Sigmoid colon (tissue), 4 donors: ENCODE measurements around the gene TNS1.

Experiments used
- POLR2A ChIP-seq, 2 donors: fragments of 450-650 bp; IDR thresholded peaks; one replicate each; pipeline ENCODE4 v1.6.1; 2016; ENCODE audit warnings: antibody characterized with exemption in 2 of 2, mild to moderate bottlenecking in 2 of 2, moderate library complexity in 2 of 2
- POLR2AphosphoS5 ChIP-seq, 4 donors: sonication (generic); formaldehyde crosslinking; IDR thresholded peaks; one replicate each; pipeline ENCODE4 v1.6.1; 2017; ENCODE audit warnings: antibody characterized with exemption in 4 of 4
- TF ChIP-seq, protein P1 (sequence below), 4 experiments: fragments of 450-650 bp in 3 of 4; fragments of 200-600 bp in 1 of 4; IDR thresholded peaks; one replicate each; pipeline ENCODE4 v1.5.1; 2016 to 2019; ENCODE audit warnings: antibody characterized with exemption in 4 of 4, mild to moderate bottlenecking in 3 of 4, moderate library complexity in 2 of 4

DNA sequence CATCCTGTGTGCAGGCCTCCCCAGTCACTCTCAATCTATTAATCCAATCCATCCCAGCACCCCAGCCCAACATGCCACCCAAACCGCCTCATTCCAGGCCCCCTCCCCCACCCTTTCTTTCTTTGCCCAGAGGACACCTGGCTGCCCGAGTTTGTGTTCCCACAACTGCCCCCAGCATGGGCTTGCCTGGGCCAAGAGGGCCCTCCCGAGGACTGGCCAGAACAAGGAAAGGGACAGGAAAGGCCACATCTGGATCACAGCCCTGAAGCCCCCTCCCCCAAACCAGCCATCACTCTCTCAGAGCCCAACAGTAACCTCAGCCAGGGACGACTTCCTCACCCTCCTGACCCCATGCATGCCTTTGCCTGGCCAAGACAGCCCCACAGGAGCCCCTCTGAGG, 1.2 kb downstream of the TNS1 start:
- TF ChIP-seq, protein P1, sequence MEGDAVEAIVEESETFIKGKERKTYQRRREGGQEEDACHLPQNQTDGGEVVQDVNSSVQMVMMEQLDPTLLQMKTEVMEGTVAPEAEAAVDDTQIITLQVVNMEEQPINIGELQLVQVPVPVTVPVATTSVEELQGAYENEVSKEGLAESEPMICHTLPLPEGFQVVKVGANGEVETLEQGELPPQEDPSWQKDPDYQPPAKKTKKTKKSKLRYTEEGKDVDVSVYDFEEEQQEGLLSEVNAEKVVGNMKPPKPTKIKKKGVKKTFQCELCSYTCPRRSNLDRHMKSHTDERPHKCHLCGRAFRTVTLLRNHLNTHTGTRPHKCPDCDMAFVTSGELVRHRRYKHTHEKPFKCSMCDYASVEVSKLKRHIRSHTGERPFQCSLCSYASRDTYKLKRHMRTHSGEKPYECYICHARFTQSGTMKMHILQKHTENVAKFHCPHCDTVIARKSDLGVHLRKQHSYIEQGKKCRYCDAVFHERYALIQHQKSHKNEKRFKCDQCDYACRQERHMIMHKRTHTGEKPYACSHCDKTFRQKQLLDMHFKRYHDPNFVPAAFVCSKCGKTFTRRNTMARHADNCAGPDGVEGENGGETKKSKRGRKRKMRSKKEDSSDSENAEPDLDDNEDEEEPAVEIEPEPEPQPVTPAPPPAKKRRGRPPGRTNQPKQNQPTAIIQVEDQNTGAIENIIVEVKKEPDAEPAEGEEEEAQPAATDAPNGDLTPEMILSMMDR (IDR thresholded peaks at IDR 0.05) = no peak
- no peak for TF ChIP-seq POLR2AphosphoS5 (IDR thresholded peaks at IDR 0.05)
- TF ChIP-seq POLR2A (IDR thresholded peaks at IDR 0.05) = no peak
